Lung (tissue), 12 donors: ENCODE data around the gene DNAH14. TPM values are rescaled to one million over a fixed set of nuclear protein-coding genes. Genes with fewer than 3 reads are reported as not detected.

Source experiments
- ATAC-seq: fragments of 200-7000 bp; cut with Tn5 transposase; one replicate; pipeline ENCODE4 v1.9.1; 2020; ENCODE audit warnings: moderate number of reproducible peaks; ENCODE audit not compliant: insufficient read depth, low FRiP score
- DNase-seq, 3 donors: peaks; one replicate each; pipeline ENCODE4 v3.0.0-alpha.2; 2013 to 2017
- H3K27ac ChIP-seq, 2 donors: one replicate each; pipeline ENCODE4 v1.5.1; 2013; ENCODE audit warnings: mild to moderate bottlenecking in 2 of 2, moderate library complexity in 2 of 2, control low read depth in 1 of 2, inconsistent platforms in 1 of 2, low read depth in 1 of 2, low read length in 1 of 2
- H3K27me3 ChIP-seq, 3 donors: one replicate each; pipeline ENCODE4 v1.5.1; 2013; ENCODE audit warnings: low read length in 2 of 3; ENCODE audit not compliant: control insufficient read depth in 3 of 3, insufficient read depth in 3 of 3
- H3K36me3 ChIP-seq, 4 donors: one replicate each; pipeline ENCODE4 v1.5.1; 2013; ENCODE audit warnings: low read length in 4 of 4, mild to moderate bottlenecking in 1 of 4, moderate library complexity in 1 of 4; ENCODE audit not compliant: control insufficient read depth in 4 of 4, insufficient read depth in 4 of 4
- H3K4me1 ChIP-seq, 5 donors: one replicate each; pipeline ENCODE4 v1.5.1; 2013; ENCODE audit warnings: low read length in 5 of 5, mild to moderate bottlenecking in 2 of 5, moderate library complexity in 1 of 5; ENCODE audit not compliant: control insufficient read depth in 5 of 5, insufficient read depth in 5 of 5
- H3K4me3 ChIP-seq: one replicate; pipeline ENCODE4 v1.5.1; 2013; ENCODE audit warnings: mild to moderate bottlenecking, control low read depth, moderate library complexity
- H3K9ac ChIP-seq, 2 donors: one replicate each; pipeline ENCODE4 v1.5.1; 2013; ENCODE audit warnings: low read length in 2 of 2, control low read depth in 1 of 2; ENCODE audit not compliant: insufficient read depth in 1 of 2
- H3K9me3 ChIP-seq, 4 donors: one replicate each; pipeline ENCODE4 v1.5.1; 2013; ENCODE audit warnings: low read length in 3 of 4, mild to moderate bottlenecking in 1 of 4, moderate library complexity in 1 of 4; ENCODE audit not compliant: control insufficient read depth in 4 of 4, insufficient read depth in 3 of 4
- WGBS, 2 donors: extraction: QIAGEN DNeasy Blood & Tissue Kit; methylation state at CpG; one replicate each; pipeline ENCODE4 v1.1.7; 2013; 5-methylcytosine and 5-hydroxymethylcytosine counted together
- polyA plus RNA-seq, 2 donors: library from polyadenylated mRNA; stranded (reverse); fragments of 200-250 nt; gene quantifications; one replicate each; pipeline ENCODE4 v1.2.1, GENCODE V29; 2013
- total RNA-seq, 2 donors: library from RNA; depleted of rRNA in 1 of 2; stranded (reverse); fragments of >200 nt in 1 of 2; gene quantifications; one replicate each; pipeline ENCODE4 v1.2.1, GENCODE V29; 2014 to 2021
- TF ChIP-seq, protein P1 (sequence below): IDR thresholded peaks from 2 replicates; pipeline ENCODE4 v1.5.1; 2012; ENCODE audit warnings: mild to moderate bottlenecking; ENCODE audit errors: control extremely low read depth, extremely low read depth
- donor health status: control.
- donor health status: control.
- donor health status: Bipolar disorder and iron deficiency.
- donor health status: healthy.
- donor health status: DM: yes; HTN: yes; CAD: no.

DNAH14 gene
- total and polyA plus RNA-seq, 4 donors: 3.0 to 61.3 (median 7.9) TPM

GRCh38 chr1:225422795-225423517, 493.5 kb downstream of the DNAH14 start:
- ATAC-seq (no peak), DNase-seq (no peak)
- TF ChIP-seq, protein P1, sequence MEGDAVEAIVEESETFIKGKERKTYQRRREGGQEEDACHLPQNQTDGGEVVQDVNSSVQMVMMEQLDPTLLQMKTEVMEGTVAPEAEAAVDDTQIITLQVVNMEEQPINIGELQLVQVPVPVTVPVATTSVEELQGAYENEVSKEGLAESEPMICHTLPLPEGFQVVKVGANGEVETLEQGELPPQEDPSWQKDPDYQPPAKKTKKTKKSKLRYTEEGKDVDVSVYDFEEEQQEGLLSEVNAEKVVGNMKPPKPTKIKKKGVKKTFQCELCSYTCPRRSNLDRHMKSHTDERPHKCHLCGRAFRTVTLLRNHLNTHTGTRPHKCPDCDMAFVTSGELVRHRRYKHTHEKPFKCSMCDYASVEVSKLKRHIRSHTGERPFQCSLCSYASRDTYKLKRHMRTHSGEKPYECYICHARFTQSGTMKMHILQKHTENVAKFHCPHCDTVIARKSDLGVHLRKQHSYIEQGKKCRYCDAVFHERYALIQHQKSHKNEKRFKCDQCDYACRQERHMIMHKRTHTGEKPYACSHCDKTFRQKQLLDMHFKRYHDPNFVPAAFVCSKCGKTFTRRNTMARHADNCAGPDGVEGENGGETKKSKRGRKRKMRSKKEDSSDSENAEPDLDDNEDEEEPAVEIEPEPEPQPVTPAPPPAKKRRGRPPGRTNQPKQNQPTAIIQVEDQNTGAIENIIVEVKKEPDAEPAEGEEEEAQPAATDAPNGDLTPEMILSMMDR: no peak
- Histone ChIP-seq H3K27ac (no peak overlapping the region), H3K9me3 (no peaks in the 10 kb centered on the region), H3K9ac (no peak overlapping the region), H3K4me1 (peaks cover 8 to 51% (median 15%) of the 10 kb centered on the region in 5 donors), H3K36me3 (peaks cover 0 to 4% (median 2%) of the 10 kb centered on the region in 4 donors), H3K27me3 (no peaks in the 10 kb centered on the region), H3K4me3 (no peak overlapping the region)
- WGBS, 2 donors: 68% methylated on average over 7 of the region's 7 CpGs

DNA sequence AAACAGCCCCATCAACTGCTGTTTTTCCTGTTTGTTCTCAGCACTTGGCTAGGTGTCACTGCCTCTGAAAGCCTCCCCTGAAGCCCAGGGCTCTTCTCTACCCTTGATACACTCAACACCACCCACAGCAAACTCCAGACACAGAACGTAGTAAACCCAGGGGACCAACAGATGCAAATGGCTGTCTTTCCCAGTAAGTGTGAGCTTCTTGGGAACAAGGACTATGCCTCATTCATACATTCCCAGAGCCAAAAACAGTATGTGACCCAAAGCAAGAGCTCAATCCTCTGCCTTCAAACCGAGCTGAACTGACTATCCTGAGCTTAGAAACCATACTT, 494.0 kb downstream of the DNAH14 start:
- WGBS, 2 donors: 66 to 79% methylated on average over 2 of the region's 2 CpGs
- Histone ChIP-seq H3K9me3 (no peaks in the 10 kb centered on the region), H3K4me1 (peaks cover 8 to 51% (median 15%) of the 10 kb centered on the region in 5 donors), H3K4me3 (no peak overlapping the region), H3K36me3 (peaks cover 0 to 4% (median 1%) of the 10 kb centered on the region in 4 donors), H3K27me3 (no peaks in the 10 kb centered on the region), H3K9ac (no peak overlapping the region), H3K27ac (peak overlapping the region in 1 of 2 donors; percentile 10)
- TF ChIP-seq, protein P1: no peak
- DNase-seq (no peak), ATAC-seq (no peak)

- Histone ChIP-seq H3K9ac (no peak overlapping the region), H3K36me3 (peaks cover 0 to 1% (median 0%) of the 10 kb centered on the region in 4 donors), H3K4me1 (peaks cover 8 to 51% (median 15%) of the 10 kb centered on the region in 5 donors), H3K4me3 (no peak overlapping the region), H3K9me3 (no peaks in the 10 kb centered on the region), H3K27me3 (peaks cover 0 to 3% (median 0%) of the 10 kb centered on the region in 3 donors), H3K27ac (no peak overlapping the region)
- DNase-seq (no peak), ATAC-seq (no peak)
- TF ChIP-seq, protein P1: no peak
- 66 to 84% methylated on average over 6 of the region's 6 CpGs for WGBS, 2 donors
These were observed 495.2 kb downstream of the DNAH14 start for GRCh38 chr1:225424562-225425200.
